GM23248 (cell line): ENCODE results near the gene SRP9.

Experiments used
- EZH2 ChIP-seq: fragments of 200-600 bp; sonication (generic); IDR thresholded peaks from 2 replicates; pipeline ENCODE4 v1.6.1; 2018; ENCODE audit warnings: antibody characterized with exemption, mild to moderate bottlenecking; ENCODE audit not compliant: insufficient read depth, poor library complexity, severe bottlenecking
- EZH2phosphoT487 ChIP-seq: fragments of 200-600 bp; sonication (generic); IDR thresholded peaks from 2 replicates; pipeline ENCODE4 v1.6.1; 2018; ENCODE audit warnings: antibody characterized with exemption, moderate library complexity, mild to moderate bottlenecking, low read depth; ENCODE audit not compliant: insufficient read depth

DNA sequence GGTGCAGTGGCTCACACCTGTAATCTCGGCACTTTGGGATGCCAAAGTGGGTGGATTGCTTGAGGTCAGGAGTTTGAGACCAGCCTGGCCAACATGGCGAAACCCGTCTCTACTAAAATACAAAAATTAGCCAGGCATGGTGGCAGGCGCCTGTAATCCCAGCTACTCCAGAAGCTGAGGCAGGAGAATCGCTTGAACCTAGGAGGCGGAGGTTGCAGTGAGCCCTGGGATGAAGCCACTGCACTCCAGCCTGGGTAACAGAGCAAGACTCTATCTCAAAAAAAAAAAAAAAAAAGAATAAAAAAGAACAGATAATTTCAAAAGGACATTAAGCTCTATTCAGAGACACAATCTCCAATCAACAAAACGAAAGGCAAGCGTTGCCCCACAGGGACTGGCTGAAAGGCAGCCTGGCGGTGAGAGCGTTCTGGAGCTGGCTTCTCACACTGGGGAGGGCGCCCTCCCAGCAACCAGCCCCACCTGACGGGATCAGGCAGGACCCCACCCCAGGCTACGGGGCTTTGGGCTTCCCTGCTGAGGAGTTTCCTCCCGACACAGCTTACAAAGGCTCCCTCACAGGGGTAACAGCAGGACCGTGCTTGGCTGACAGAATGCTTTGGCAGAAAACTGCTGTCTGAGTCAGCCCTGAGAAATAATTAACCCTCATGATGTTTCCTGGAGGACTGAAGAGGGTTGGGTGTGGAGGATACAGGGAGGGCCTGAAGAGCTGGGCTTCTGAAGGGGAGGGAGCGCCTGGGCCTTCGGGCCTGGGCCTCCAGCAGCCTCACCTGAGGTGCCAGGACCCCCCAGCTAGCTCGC lies 31.1 kb upstream of the SRP9 start:
- TF ChIP-seq EZH2 (no peak), EZH2phosphoT487 (no peak)
